CD4-positive, CD25-positive, alpha-beta regulatory T cell (primary cell): ENCODE data around the gene PHPT1. TPM values are rescaled to one million over a fixed set of nuclear protein-coding genes. Genes with fewer than 3 reads are reported as not detected.
"Not testable (repeated sequence)": the region's sequence is repeated elsewhere in the genome, so short reads cannot be mapped to it uniquely, and the experiment has no call there.

Experiments
- ATAC-seq, 2 donors: fragments of 150-1000 bp; cut with Tn5 transposase; one replicate each; pipeline ENCODE4 v1.10.0; 2021; ENCODE audit warnings: low read depth in 2 of 2, moderate number of reproducible peaks in 2 of 2, moderate library complexity in 1 of 2
- DNase-seq, 3 donors: peaks; one replicate each; pipeline versions ENCODE4 v3.0.0 to v3.0.0-alpha.2; 2012 to 2022; ENCODE audit warnings: mixed read lengths in 1 of 3
- H3K27ac ChIP-seq: one replicate; pipeline ENCODE4 v1.7.0; 2013; ENCODE audit warnings: mild to moderate bottlenecking, low read length; ENCODE audit not compliant: insufficient read depth, poor library complexity, severe bottlenecking
- H3K27me3 ChIP-seq: one replicate; pipeline ENCODE4 v1.7.0; 2013; ENCODE audit warnings: low read length; ENCODE audit not compliant: control insufficient read depth, insufficient read depth
- H3K36me3 ChIP-seq: one replicate; pipeline ENCODE4 v1.7.0; 2013; ENCODE audit warnings: mild to moderate bottlenecking, low read length, moderate library complexity; ENCODE audit not compliant: control insufficient read depth, insufficient read depth
- H3K4me1 ChIP-seq: 2 replicates; pipeline ENCODE4 v1.7.0; 2013; ENCODE audit warnings: mild to moderate bottlenecking, low read length; ENCODE audit not compliant: insufficient read depth, control insufficient read depth, poor library complexity, severe bottlenecking
- H3K4me3 ChIP-seq: one replicate; pipeline ENCODE4 v1.7.0; 2013; ENCODE audit warnings: low read depth, mild to moderate bottlenecking, low read length, moderate library complexity
- H3K9me3 ChIP-seq, 2 experiments: 1 replicate in 1 of 2; 2 replicates in 1 of 2; pipeline ENCODE4 v1.7.0; 2013; ENCODE audit warnings: low read length in 2 of 2, mild to moderate bottlenecking in 1 of 2, moderate library complexity in 1 of 2; ENCODE audit not compliant: control insufficient read depth in 2 of 2
- H3K27ac Mint-ChIP-seq, 3 donors: one replicate each; pipeline ENCODE4 v1.8.0; 2020 to 2022; ENCODE audit warnings: mild to moderate bottlenecking in 3 of 3, mixed read lengths in 3 of 3, moderate library complexity in 2 of 3
- H3K27me3 Mint-ChIP-seq: one replicate; pipeline ENCODE4 v1.8.0; 2022; ENCODE audit warnings: mild to moderate bottlenecking, mixed read lengths
- H3K36me3 Mint-ChIP-seq: one replicate; pipeline ENCODE4 v1.8.0; 2020; ENCODE audit warnings: mixed read lengths
- H3K4me1 Mint-ChIP-seq, 4 donors: one replicate each; pipeline ENCODE4 v1.8.0; 2020 to 2022; ENCODE audit warnings: mixed read lengths in 4 of 4, mild to moderate bottlenecking in 1 of 4
- H3K4me3 Mint-ChIP-seq, 4 donors: one replicate each; pipeline ENCODE4 v1.8.0; 2020 to 2022; ENCODE audit warnings: mild to moderate bottlenecking in 4 of 4, mixed read lengths in 4 of 4, moderate library complexity in 3 of 4
- H3K9me3 Mint-ChIP-seq, 7 donors: one replicate each; pipeline ENCODE4 v1.8.0; 2020 to 2022; ENCODE audit warnings: mixed read lengths in 7 of 7, mild to moderate bottlenecking in 3 of 7, moderate library complexity in 2 of 7
- polyA plus RNA-seq, 4 donors: library from polyadenylated mRNA; unstranded; fragments of 300-500 nt; fragmentation: Illumina TruSeq; gene quantifications; one replicate each; pipeline ENCODE4 v1.2.3, GENCODE V29; 2021
- total RNA-seq: library from RNA; stranded (reverse); gene quantifications from one replicate; pipeline ENCODE4 v1.2.3, GENCODE V29; 2022

Gene PHPT1
- total and polyA plus RNA-seq, 5 donors from 2014 or later: 33.7 to 95.8 (median 80.1) TPM

- not testable (repeated sequence) for H3K27me3 Mint-ChIP-seq, ATAC-seq, H3K27me3 ChIP-seq, H3K36me3 Mint-ChIP-seq, H3K9me3 Mint-ChIP-seq, H3K36me3 ChIP-seq, DNase-seq, H3K9me3 ChIP-seq
- Mint-ChIP-seq H3K4me3 (peak overlapping the region; percentile 77 to 93 (median 86)), H3K27ac (peak overlapping the region; percentile 84 to 97 (median 94)), H3K4me1 (peaks cover 7 to 37% (median 20%) of the 10 kb centered on the region in 4 donors)
- H3K4me3 ChIP-seq: peak overlapping the region; percentile 64
- H3K4me1 ChIP-seq: peaks cover 45% of the 10 kb centered on the region
- H3K27ac ChIP-seq: peak overlapping the region; percentile 91
Observed at GRCh38 chr9:136882947-136883283, 33.7 kb downstream of the PHPT1 start.

- ATAC-seq, H3K9me3 Mint-ChIP-seq, DNase-seq, H3K9me3 ChIP-seq, H3K36me3 ChIP-seq, H3K27me3 Mint-ChIP-seq, H3K27me3 ChIP-seq, H3K36me3 Mint-ChIP-seq, H3K4me3 ChIP-seq: not testable (repeated sequence)
- peaks cover 45% of the 10 kb centered on the region for H3K4me1 ChIP-seq
- peak overlapping the region; percentile 91 for H3K27ac ChIP-seq
- Mint-ChIP-seq H3K4me3 (peak overlapping the region in 2 of 4 donors; percentile 77 to 93), H3K4me1 (peaks cover 7 to 45% (median 20%) of the 10 kb centered on the region in 4 donors), H3K27ac (peak overlapping the region; percentile 48 to 94 (median 84))
Observed at GRCh38 chr9:136883670-136884069, 34.5 kb downstream of the PHPT1 start.

GRCh38 chr9:136885950-136886578, 36.9 kb downstream of the PHPT1 start, which contains the start of gene TRAF2:
TSS of gene TRAF2 (plus strand) at chr9:136886516. CDS start at chr9:136898741, 12,225 bp downstream.
- H3K27me3 ChIP-seq: no peaks in the 10 kb centered on the region
- Mint-ChIP-seq H3K27ac (peak within 1 kb of the TSS; percentile 58 to 95 (median 91)), H3K9me3 (no peaks in the 10 kb centered on the region), H3K4me3 (peak within 1 kb of the TSS; percentile 87 to 95 (median 92)), H3K36me3 (no peaks in the 10 kb centered on the region), H3K4me1 (peaks cover 7 to 56% (median 22%) of the 10 kb centered on the region in 4 donors), H3K27me3 (no peaks in the 10 kb centered on the region)
- peak within 1 kb of the TSS; percentile 96 for H3K27ac ChIP-seq
- ATAC-seq (peak; percentile 93 to 95), DNase-seq (peak; percentile 96 to 100 (median 97))
- no peaks in the 10 kb centered on the region for H3K9me3 ChIP-seq
- H3K36me3 ChIP-seq: peaks cover 8% of the 10 kb centered on the region
- H3K4me1 ChIP-seq: peaks cover 51% of the 10 kb centered on the region
- peak within 1 kb of the TSS; percentile 53 for H3K4me3 ChIP-seq

GRCh38 chr9:136886610-136887597, 37.7 kb downstream of the PHPT1 start:
- Histone ChIP-seq H3K9me3 (no peaks in the 10 kb centered on the region), H3K4me3 (peak overlapping the region; percentile 46), H3K27ac (peak overlapping the region; percentile 96), H3K27me3 (no peaks in the 10 kb centered on the region), H3K4me1 (peaks cover 43% of the 10 kb centered on the region), H3K36me3 (peaks cover 11% of the 10 kb centered on the region)
- DNase-seq: peak in 2 of 3 donors; percentile 29 to 33
- Mint-ChIP-seq H3K4me3 (peak overlapping the region; percentile 87 to 95 (median 92)), H3K36me3 (no peaks in the 10 kb centered on the region), H3K27ac (peak overlapping the region; percentile 58 to 95 (median 91)), H3K27me3 (no peaks in the 10 kb centered on the region), H3K9me3 (no peaks in the 10 kb centered on the region), H3K4me1 (peaks cover 7 to 52% (median 17%) of the 10 kb centered on the region in 4 donors)
- ATAC-seq: peak in 1 of 2 donors; percentile 22

GRCh38 chr9:136888454-136888853, 39.2 kb downstream of the PHPT1 start:
- H3K27me3 ChIP-seq: no peaks in the 10 kb centered on the region
- no peaks in the 10 kb centered on the region for H3K9me3 ChIP-seq
- H3K4me1 ChIP-seq: peaks cover 29% of the 10 kb centered on the region
- peaks cover 11% of the 10 kb centered on the region for H3K36me3 ChIP-seq
- no peak overlapping the region for H3K4me3 ChIP-seq
- Mint-ChIP-seq H3K9me3 (no peaks in the 10 kb centered on the region), H3K27me3 (no peaks in the 10 kb centered on the region), H3K27ac (peak overlapping the region in 1 of 3 donors; percentile 42), H3K36me3 (no peaks in the 10 kb centered on the region), H3K4me1 (peaks cover 7 to 50% (median 13%) of the 10 kb centered on the region in 4 donors), H3K4me3 (peak overlapping the region in 1 of 4 donors; percentile 95)
- DNase-seq (no peak), ATAC-seq (no peak)
- H3K27ac ChIP-seq: no peak overlapping the region

GRCh38 chr9:136889858-136890257, 40.6 kb downstream of the PHPT1 start:
- H3K27me3 Mint-ChIP-seq: no peaks in the 10 kb centered on the region
- H3K4me3 ChIP-seq: no peak overlapping the region
- H3K4me1 Mint-ChIP-seq: peaks cover 7 to 60% (median 18%) of the 10 kb centered on the region in 4 donors
- H3K36me3 Mint-ChIP-seq: no peaks in the 10 kb centered on the region
- no peaks in the 10 kb centered on the region for H3K27me3 ChIP-seq
- peaks cover 11% of the 10 kb centered on the region for H3K36me3 ChIP-seq
- no peak overlapping the region for H3K27ac ChIP-seq
- peak overlapping the region in 1 of 4 donors; percentile 22 for H3K4me3 Mint-ChIP-seq
- no peak for DNase-seq
- H3K4me1 ChIP-seq: peaks cover 29% of the 10 kb centered on the region
- no peak for ATAC-seq
- no peaks in the 10 kb centered on the region for H3K9me3 Mint-ChIP-seq
- no peak overlapping the region for H3K27ac Mint-ChIP-seq
- H3K9me3 ChIP-seq: no peaks in the 10 kb centered on the region

- peak overlapping the region in 2 of 4 donors; percentile 22 for H3K4me3 Mint-ChIP-seq
- H3K9me3 ChIP-seq: no peaks in the 10 kb centered on the region
- H3K4me1 ChIP-seq: peaks cover 21% of the 10 kb centered on the region
- H3K27me3 Mint-ChIP-seq: no peaks in the 10 kb centered on the region
- DNase-seq (no peak), ATAC-seq (no peak)
- H3K4me1 Mint-ChIP-seq: peaks cover 7 to 56% (median 19%) of the 10 kb centered on the region in 4 donors
- no peaks in the 10 kb centered on the region for H3K36me3 Mint-ChIP-seq
- no peaks in the 10 kb centered on the region for H3K9me3 Mint-ChIP-seq
- H3K27me3 ChIP-seq: no peaks in the 10 kb centered on the region
- peaks cover 11% of the 10 kb centered on the region for H3K36me3 ChIP-seq
- H3K27ac ChIP-seq: no peak overlapping the region
- H3K27ac Mint-ChIP-seq: no peak overlapping the region
- no peak overlapping the region for H3K4me3 ChIP-seq
Observed at GRCh38 chr9:136890661-136891060, 41.5 kb downstream of the PHPT1 start.
